NCI-H524 (cell line): ENCODE data around the gene NRXN3.

Experiments
- DNase-seq, 2 experiments: peaks; one replicate each; lab custom pipeline; 2025; lab: John Stamatoyannopoulos, UW

Gene NRXN3

DNA sequence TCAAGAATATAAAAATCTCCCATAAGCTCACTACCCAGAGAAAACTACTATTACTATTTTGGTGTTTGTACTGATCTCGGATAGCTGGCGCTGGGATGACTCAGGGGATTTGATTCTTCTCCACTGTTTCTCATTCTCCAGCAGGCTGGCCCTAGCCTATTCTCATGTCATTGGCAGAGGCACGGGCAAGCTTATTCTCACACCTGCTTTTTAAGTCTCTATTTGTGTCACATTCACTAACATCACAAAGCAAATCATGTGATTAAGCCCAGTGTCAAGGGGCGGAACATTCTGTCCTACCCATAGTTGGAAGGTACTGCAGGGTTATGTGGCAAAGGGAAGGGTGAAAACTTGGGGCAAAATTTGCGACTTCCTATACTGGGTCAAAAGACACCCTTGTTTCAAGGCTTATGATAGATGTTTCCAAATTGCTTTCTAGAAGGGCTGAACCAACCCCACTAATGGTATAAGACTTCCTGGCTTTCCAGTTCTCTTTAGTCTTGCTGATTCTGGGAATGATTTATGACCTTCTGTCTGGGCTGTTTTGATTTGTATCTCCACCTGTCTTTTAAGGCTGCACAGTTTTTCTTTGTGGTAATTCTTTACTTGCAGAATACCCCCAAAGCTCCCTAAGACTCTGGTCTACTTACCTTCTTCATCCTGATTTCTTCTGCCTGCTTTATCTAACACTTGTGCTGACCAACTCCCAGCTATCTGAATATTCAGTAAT lies 406.4 kb downstream of the NRXN3 start:
- DNase-seq, result no peak

DNA sequence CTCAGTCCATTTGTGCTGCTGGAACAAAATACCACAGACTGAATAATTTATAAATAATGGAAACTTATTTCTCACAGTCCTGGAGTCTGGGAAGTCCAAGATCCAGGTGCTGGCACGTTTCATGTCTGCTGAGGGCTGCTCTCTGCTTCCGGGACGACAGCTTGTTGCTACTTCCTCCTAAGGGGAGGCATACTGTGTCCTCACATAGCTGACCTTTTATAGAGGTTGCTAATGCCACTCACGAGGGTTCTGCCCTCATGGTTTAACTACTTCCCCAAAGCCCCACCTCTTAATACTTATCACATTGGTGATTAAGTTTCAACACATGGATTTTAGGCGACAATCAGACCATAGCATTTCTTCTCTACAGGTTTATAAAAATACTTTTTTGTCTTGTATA lies 411.1 kb downstream of the NRXN3 start:
- DNase-seq, result no peak

- no peak for DNase-seq
Measured at GRCh38 chr14:78586681-78587080, 416.5 kb downstream of the NRXN3 start.

DNA sequence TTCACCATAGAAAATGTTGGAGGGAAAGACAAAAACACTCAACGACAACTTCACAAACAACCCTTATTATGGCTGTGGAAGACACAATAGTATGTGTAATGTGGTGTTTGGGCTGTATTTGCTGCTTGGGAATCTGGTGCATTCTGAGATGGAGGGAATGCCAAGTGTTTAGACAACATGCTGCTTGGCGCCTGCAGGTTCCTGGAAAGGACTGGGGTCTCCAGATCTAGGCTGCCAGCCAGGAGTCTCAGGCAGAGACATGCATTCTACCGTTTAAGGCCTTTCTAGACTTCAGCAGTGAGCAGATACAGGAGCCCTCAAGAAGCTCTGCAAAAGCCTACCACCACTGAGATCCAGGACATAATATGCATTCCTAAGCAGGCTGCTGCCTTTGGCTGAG lies 418.7 kb downstream of the NRXN3 start:
- DNase-seq, result no peak

- no peak for DNase-seq
Measured at GRCh38 chr14:78592616-78593219, 422.5 kb downstream of the NRXN3 start.

DNA sequence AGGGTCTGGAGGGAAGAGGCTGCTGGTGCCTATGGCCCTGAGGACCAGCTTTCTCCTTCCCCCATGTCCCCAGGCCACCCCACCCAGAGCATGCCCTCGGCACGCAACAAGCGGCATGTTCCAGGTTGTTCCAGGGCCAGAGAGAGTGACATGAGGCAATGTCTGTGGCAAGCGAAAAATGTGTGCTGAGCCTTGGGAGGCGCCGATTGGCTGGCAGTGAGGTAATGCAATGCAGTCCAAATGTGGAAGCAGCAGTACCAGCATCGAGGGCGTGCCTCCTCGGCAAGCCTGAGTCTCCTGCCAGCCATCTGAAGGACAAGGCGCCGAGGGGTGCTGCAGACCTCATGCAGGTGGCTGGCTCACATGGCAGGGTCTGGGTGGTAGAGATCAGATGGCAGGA lies 423.8 kb downstream of the NRXN3 start:
- DNase-seq, result no peak

DNA sequence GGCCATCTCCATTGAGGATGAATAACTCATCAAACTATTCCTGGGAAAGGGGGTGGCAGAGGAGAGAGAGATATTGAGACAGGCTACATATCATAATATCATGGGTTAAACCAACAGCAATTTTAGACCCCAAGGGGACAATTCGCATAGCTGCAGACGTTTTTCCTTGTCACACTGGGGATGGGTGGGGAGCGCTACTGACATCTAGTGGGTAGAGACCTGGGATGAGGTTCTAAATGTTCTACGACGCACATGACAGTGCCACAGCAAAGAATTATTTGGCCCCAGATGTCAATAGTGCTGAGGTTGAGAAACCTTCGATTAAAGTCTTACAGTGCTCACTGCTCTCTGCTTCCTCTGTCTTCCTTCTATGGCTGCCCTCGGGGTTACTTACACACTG lies 425.6 kb downstream of the NRXN3 start:
- DNase-seq, result peak; percentile 71 to 75

DNA sequence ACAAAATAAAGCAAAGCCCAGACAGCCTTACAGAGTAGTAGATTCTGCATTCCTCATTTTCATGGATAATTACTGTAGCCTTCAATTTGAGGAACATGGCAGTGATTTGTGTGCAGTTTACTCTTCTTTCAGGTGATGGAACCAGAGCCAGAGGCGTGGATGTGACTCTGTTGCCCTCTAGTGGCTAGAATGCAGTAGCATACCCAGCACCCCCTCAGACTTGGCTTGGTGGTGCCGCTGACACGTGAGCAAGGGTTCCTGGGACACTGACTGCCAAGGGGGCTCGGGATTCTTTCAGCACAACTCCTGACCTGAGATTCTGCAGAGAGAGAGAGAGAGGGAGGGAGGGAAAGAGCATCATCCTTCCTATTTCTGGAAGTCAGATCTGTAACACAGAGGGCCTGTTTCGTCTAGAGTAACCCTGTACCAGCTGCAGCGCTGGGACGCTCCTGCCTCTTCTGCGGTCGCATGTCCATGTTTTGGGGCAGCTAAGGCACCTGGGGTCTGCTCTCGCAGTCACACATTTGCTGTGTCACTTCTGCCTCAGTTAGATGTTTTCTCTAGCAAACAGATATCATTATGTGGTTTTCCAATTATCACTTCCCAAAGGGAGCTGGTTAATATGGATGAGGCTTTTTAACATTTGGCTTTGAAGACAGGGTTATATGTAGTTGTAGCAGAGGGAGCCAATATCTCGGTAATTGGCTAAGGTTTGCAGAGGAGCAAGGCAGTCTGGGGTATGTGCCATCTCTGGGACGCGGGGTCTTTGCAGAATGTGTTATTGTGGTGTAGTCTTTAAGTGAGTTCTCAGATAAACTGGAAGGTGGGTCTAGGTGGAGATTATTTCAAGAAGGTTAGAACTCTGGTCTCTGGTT lies 428.1 kb downstream of the NRXN3 start:
- peak; percentile 63 to 82 for DNase-seq

DNA sequence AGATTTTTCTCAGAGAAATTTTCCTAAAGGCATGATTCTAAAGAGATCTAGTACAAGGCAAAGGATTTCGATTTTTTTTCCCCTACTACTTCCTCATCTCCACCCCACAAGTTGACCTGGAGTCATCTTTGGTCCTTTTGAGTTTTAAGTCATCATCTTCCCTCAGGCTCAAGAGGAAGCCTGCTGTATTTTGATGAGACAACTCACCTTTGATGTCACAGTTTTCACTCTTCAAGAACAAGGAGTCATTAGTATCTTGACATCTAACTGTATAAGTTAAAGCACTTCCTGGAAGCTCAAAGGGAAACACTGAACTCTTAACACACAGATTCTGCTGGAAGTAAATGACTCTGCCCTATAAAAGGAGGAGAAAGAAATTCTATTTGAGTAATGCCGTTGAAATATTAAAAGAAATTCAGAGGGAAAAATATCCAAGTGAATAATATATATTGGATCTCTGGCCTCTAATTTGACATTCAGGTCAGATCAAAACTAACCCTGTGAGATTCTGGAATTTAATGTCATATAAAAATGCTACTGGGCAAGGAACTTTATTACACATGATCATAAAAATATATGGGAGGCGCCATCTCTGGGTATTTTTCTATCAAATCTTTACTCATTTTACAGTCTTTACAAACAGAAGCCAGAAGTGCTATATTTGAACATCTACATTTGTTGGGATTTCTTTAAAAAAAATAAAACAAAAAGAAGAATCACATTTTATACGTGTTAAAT lies 435.0 kb downstream of the NRXN3 start:
- no peak for DNase-seq

DNA sequence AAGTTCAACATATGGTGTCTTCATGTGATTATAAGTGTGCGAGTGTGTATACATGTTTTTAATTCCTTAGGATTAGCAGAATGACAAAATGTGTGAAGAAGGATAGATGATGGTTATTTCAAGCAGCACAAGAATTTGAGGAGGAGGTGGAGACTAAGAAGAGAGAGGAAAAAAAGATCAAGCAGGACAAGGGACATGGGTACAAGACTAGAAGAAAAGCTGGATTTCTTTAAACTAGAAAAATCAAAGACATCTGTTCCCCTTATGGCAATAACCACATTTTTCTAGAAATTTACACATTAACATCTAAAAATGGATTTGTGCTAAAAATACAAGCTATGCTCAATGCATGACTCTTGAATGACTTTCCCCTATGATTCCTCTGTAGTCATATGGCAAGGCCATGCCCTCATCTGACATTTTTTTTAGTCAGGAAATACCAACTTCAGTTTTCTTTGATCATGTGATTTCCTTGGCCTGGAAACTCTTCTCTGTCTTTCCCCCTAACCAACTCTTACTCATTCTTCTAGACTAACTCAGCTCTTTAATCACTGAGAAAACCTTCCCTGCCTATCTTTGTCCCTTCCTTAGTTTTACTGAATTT lies 435.8 kb downstream of the NRXN3 start:
- DNase-seq, result no peak

- no peak for DNase-seq
Measured at GRCh38 chr14:78608998-78609787, 439.0 kb downstream of the NRXN3 start.

DNA sequence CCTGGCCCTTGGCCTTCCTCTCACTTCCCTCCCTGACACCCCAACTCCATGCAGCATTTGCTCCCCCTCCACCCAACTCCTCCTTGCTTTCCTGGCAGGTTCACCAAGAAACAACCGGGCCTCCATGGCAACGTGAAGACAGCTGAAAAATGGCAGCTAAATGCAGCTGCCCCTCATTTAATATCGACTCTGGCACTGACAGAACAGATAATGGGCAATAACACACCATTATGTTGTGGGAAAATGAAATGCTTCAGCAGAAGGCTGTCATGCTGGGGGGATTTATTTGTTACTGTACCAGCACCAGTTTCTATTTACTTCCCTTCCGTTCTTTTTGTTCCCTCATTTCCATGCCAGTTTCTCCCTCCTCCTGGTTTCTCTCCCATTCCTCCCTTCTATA lies 440.8 kb downstream of the NRXN3 start:
- DNase-seq, result no peak

GRCh38 chr14:78611796-78612571 lies 441.8 kb downstream of the NRXN3 start:
- DNase-seq, result no peak

DNA sequence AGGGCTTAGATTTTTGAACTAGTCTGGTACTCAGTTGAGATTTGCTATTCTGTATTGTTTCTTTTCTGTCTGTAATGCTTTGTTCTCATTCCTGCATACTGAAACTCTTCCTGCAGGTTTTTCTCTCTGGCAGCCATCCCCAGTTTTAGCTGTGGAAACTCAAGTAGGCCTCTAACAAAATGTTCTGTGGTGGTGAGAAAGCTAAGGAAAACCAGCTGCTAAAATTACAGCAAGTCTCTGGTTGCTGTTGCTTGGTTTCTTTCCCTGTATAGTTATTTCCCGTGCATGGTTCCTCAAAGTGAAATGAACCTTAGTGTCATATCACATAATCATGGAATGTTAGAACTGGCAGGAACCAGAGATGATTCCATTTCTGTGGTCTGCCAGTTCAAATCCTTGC lies 442.5 kb downstream of the NRXN3 start:
- DNase-seq, result no peak

DNA sequence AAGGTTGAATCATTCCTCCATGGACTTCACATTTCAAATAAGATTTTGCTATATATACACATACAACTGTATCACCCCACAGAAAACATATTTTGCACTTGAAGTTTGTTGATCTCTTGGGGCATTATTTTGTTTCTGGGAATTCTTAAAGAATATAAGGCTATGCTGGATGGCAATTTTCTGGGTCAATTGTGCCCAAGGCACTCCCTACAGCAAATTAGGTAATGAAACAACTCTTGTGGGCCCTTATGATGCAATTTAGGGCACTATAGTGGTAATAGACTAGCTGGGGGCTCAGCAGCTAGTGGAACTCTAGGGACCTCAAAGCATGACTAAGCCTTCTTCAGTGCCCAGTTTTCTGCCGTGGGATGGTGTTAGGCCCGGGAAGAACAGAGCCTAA lies 444.4 kb downstream of the NRXN3 start:
- DNase-seq, result no peak

- no peak for DNase-seq
Measured at GRCh38 chr14:78617735-78618134, 447.6 kb downstream of the NRXN3 start.

DNA sequence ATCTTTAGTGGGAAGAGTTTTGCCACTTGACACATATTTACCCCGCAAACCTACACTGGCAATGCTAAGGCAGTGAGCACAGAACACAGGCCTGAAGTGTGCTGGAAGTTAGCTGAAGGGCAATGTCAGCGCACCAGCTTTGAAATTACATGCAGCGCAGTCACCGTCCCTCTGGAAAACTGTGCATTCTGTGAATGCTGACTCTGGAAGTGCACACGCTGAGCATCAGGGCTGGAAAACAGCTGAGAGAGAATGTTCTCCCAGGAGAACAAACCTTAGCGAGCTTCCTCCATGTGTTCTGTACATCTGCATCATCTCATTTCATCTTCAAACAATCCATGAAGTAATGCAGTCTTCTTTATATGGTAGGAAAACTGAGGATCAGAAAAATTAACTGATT lies 448.2 kb downstream of the NRXN3 start:
- no peak for DNase-seq

DNA sequence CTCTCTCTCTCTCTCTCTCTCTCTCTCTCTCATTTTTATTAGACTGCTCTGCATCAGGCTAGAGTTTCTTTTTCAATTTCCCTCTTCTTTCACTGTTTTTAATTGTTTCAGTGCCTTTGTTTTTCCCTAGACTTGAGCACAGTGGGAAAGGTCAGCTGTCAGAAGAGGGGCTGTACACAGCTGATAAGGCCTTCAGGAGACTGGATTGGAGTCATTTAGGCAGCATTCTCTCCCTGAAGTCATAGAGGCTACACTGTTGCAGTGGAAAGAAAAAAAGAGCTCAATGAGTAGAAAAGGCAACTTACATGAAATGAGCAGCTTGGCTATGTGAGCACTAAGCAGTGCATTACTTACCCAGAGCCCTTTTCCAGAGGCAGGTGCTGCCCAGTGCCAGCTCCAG lies 456.9 kb downstream of the NRXN3 start:
- DNase-seq, result no peak

DNA sequence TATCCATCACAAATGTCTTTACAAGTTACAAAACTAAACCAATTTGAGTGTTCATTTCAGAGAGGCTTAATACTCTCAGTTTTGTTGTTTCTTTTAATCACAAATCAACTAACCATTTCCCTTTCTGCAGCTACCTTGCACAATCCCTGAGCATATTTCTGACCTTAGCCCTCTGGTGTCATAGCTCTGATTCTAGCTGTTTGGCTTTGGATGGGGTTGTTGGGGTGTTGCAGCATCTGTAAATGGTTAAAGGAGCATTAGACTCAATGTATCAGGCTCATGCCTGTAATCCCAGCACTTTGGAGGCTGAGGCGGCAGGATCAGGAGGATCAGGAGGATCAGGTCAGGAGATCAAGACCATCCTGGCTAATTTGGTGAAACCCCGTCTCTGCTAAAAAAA lies 461.4 kb downstream of the NRXN3 start:
- no peak for DNase-seq

DNA sequence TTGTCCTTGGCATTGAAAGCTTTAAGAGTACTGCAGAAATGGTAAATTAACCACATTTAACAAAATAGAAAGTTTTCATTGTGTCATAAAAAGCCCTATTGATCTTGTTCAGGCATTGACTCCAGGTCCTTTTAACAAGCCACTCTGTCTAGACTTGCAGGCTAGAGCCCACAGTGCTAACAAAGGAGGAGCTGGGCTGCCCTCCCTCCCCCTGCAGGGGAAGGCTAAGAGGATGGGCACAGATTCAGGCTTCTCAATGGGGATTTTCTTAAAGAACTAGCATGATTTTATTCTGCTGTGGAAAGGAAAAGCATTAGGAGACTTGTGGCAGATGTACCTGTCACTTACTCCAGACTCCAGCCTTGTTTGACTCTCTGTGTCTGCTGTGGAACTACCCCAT lies 463.6 kb downstream of the NRXN3 start:
- peak; percentile 5 to 62 for DNase-seq
